Sigmoid colon (tissue), 4 donors: Measurements from ENCODE around the gene TXNRD2.

Experiments
- EP300 ChIP-seq, 4 donors: sonication (generic); formaldehyde crosslinking; IDR thresholded peaks; one replicate each; pipeline ENCODE4 v1.6.1; 2017; ENCODE audit warnings: antibody characterized with exemption in 4 of 4
- TF ChIP-seq, protein P1 (sequence below), 4 experiments: fragments of 450-650 bp in 3 of 4; fragments of 200-600 bp in 1 of 4; IDR thresholded peaks; one replicate each; pipeline ENCODE4 v1.5.1; 2016 to 2019; ENCODE audit warnings: antibody characterized with exemption in 4 of 4, mild to moderate bottlenecking in 3 of 4, moderate library complexity in 2 of 4

DNA sequence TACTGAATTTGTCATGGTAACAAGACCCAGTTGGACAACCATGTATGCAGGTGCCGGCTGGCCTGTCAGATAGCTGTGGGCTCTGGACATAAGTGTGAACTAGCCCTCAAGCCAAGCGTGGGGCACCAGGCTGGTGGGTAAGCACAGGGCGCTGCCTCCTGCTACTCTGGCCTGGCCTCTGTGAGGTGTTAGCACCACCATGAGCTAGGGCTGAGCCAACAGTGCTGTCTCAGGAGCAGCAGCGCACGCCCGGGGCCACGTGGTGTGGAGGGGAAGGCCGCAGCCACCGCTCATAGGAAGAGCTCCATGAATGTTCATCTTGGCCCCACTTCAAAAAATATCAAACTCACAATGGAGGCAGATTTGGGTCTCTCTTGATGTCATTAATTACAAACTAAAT is 51.7 kb downstream of the TXNRD2 start:
- no peak for TF ChIP-seq EP300 (IDR thresholded peaks at IDR 0.05)
- TF ChIP-seq, protein P1, sequence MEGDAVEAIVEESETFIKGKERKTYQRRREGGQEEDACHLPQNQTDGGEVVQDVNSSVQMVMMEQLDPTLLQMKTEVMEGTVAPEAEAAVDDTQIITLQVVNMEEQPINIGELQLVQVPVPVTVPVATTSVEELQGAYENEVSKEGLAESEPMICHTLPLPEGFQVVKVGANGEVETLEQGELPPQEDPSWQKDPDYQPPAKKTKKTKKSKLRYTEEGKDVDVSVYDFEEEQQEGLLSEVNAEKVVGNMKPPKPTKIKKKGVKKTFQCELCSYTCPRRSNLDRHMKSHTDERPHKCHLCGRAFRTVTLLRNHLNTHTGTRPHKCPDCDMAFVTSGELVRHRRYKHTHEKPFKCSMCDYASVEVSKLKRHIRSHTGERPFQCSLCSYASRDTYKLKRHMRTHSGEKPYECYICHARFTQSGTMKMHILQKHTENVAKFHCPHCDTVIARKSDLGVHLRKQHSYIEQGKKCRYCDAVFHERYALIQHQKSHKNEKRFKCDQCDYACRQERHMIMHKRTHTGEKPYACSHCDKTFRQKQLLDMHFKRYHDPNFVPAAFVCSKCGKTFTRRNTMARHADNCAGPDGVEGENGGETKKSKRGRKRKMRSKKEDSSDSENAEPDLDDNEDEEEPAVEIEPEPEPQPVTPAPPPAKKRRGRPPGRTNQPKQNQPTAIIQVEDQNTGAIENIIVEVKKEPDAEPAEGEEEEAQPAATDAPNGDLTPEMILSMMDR (IDR thresholded peaks at IDR 0.05): no peak
